T follicular helper cell (primary cell): Measurements from ENCODE around the gene BTG4.

Experiments
- DNase-seq: peaks from one replicate; pipeline ENCODE4 v3.0.0-alpha.2; 2020; ENCODE audit warnings: low read depth
- total RNA-seq, 2 experiments: gene quantifications; one replicate each; lab custom pipeline; 2026; lab: John Stamatoyannopoulos, UW

Gene BTG4
- 0 reads per million in 2 experiments for total RNA-seq

GRCh38 chr11:111512296-111513239 is at the start of gene BTG4:
Gene BTG4 (minus strand): TSS chr11:111512386. CDS start chr11:111498776, 13,610 bp downstream.
- DNase-seq: no peak

- DNase-seq: no peak
Observed at GRCh38 chr11:111561791-111562325, 49.7 kb upstream of the BTG4 start.

GRCh38 chr11:111561306-111561705 is 49.1 kb upstream of the BTG4 start:
- DNase-seq: no peak

GRCh38 chr11:111560800-111561199 is 48.6 kb upstream of the BTG4 start:
- no peak for DNase-seq

GRCh38 chr11:111559800-111560464 is 47.7 kb upstream of the BTG4 start:
- no peak for DNase-seq

GRCh38 chr11:111557425-111558111 is 45.4 kb upstream of the BTG4 start:
- no peak for DNase-seq

- no peak for DNase-seq
Observed at GRCh38 chr11:111555255-111555654, 43.1 kb upstream of the BTG4 start.

GRCh38 chr11:111554532-111554931 is 42.3 kb upstream of the BTG4 start:
- no peak for DNase-seq

- DNase-seq: no peak
Observed at GRCh38 chr11:111550258-111550657, 38.1 kb upstream of the BTG4 start.

GRCh38 chr11:111549869-111550203 is 37.6 kb upstream of the BTG4 start:
- no peak for DNase-seq

- no peak for DNase-seq
Observed at GRCh38 chr11:111549196-111549868, 37.1 kb upstream of the BTG4 start.

GRCh38 chr11:111548525-111548924 is 36.3 kb upstream of the BTG4 start:
- DNase-seq: no peak

GRCh38 chr11:111542606-111543275 is 30.6 kb upstream of the BTG4 start:
- DNase-seq: no peak

GRCh38 chr11:111541254-111542061 is 29.3 kb upstream of the BTG4 start:
- DNase-seq: no peak

- no peak for DNase-seq
Observed at GRCh38 chr11:111540937-111541253, 28.7 kb upstream of the BTG4 start.

GRCh38 chr11:111540114-111540936 is 28.1 kb upstream of the BTG4 start, which contains the start of gene LAYN:
Gene LAYN (plus strand): TSS chr11:111540720. CDS start chr11:111540844, 124 bp downstream.
- no peak for DNase-seq

- DNase-seq: no peak
Observed at GRCh38 chr11:111539426-111540113, 27.4 kb upstream of the BTG4 start.

- DNase-seq: no peak
Observed at GRCh38 chr11:111538407-111539114, 26.4 kb upstream of the BTG4 start.
